Gastroesophageal sphincter (tissue), 4 donors: ENCODE results near the gene CAPN5. TPM values are rescaled to one million over a fixed set of nuclear protein-coding genes. Genes with fewer than 3 reads are reported as not detected.
"Not testable (repeated sequence)": the region's sequence is repeated elsewhere in the genome, so short reads cannot be mapped to it uniquely, and the experiment has no call there.

Source experiments
- ATAC-seq: fragments of 150-250 bp; one replicate; pipeline ENCODE4 v1.9.1; 2016; ENCODE audit warnings: mild to moderate bottlenecking, moderate library complexity
- H3K27ac ChIP-seq, 4 donors: fragments of 200-600 bp; sonication (generic) in 3 of 4; 1 replicate in 3 of 4; 2 replicates in 1 of 4; pipeline ENCODE4 v1.5.1; 2016 to 2019
- H3K27me3 ChIP-seq: fragments of 200-600 bp; sonication (generic); one replicate; pipeline ENCODE4 v1.5.1; 2019
- H3K36me3 ChIP-seq, 2 donors: fragments of 200-600 bp; sonication (generic); one replicate each; pipeline ENCODE4 v1.5.1; 2019; ENCODE audit warnings: control low read depth in 1 of 2
- H3K4me1 ChIP-seq, 3 donors: fragments of 200-600 bp; sonication (generic); 1 replicate in 2 of 3; 2 replicates in 1 of 3; pipeline ENCODE4 v1.5.1; 2016 to 2019; ENCODE audit warnings: control low read depth in 2 of 3
- H3K4me3 ChIP-seq, 2 donors: fragments of 200-600 bp; sonication (generic); one replicate each; pipeline ENCODE4 v1.5.1; 2019; ENCODE audit warnings: mild to moderate bottlenecking in 1 of 2, moderate library complexity in 1 of 2
- H3K9me3 ChIP-seq, 3 donors: fragments of 200-600 bp; sonication (generic); one replicate each; pipeline ENCODE4 v1.5.1; 2017 to 2019; ENCODE audit warnings: control low read depth in 2 of 3
- EP300 ChIP-seq: sonication (generic); formaldehyde crosslinking; IDR thresholded peaks from one replicate; pipeline ENCODE4 v1.6.1; 2017; ENCODE audit warnings: antibody characterized with exemption, mild to moderate bottlenecking
- POLR2A ChIP-seq, 2 donors: fragments of 450-650 bp; IDR thresholded peaks; one replicate each; pipeline ENCODE4 v1.6.1; 2017; ENCODE audit warnings: antibody characterized with exemption in 2 of 2, mild to moderate bottlenecking in 2 of 2, moderate library complexity in 1 of 2
- POLR2AphosphoS5 ChIP-seq: sonication (generic); formaldehyde crosslinking; IDR thresholded peaks from one replicate; pipeline ENCODE4 v1.6.1; 2017; ENCODE audit warnings: antibody characterized with exemption
- WGBS, 2 donors: methylation state at CpG; one replicate each; pipeline ENCODE4 v1.1.5; 2018; ENCODE audit warnings: low coverage in 1 of 2; 5-methylcytosine and 5-hydroxymethylcytosine counted together
- total RNA-seq, 4 donors: library from RNA; depleted of rRNA; stranded (reverse); fragments of >200 nt; gene quantifications; one replicate each; pipeline ENCODE4 v1.1.0, GENCODE V29; 2016
- TF ChIP-seq, protein P1 (sequence below), 4 experiments: fragments of 200-600 bp in 2 of 4; fragments of 450-650 bp in 2 of 4; sonication (generic) in 1 of 4; IDR thresholded peaks; one replicate each; pipeline ENCODE4 v1.5.1; 2017 to 2019; ENCODE audit warnings: antibody characterized with exemption in 4 of 4, mild to moderate bottlenecking in 2 of 4, moderate library complexity in 2 of 4

The CAPN5 gene
- total RNA-seq, 4 donors from 2014 or later: 4.1 to 9.4 (median 7.7) TPM

DNA sequence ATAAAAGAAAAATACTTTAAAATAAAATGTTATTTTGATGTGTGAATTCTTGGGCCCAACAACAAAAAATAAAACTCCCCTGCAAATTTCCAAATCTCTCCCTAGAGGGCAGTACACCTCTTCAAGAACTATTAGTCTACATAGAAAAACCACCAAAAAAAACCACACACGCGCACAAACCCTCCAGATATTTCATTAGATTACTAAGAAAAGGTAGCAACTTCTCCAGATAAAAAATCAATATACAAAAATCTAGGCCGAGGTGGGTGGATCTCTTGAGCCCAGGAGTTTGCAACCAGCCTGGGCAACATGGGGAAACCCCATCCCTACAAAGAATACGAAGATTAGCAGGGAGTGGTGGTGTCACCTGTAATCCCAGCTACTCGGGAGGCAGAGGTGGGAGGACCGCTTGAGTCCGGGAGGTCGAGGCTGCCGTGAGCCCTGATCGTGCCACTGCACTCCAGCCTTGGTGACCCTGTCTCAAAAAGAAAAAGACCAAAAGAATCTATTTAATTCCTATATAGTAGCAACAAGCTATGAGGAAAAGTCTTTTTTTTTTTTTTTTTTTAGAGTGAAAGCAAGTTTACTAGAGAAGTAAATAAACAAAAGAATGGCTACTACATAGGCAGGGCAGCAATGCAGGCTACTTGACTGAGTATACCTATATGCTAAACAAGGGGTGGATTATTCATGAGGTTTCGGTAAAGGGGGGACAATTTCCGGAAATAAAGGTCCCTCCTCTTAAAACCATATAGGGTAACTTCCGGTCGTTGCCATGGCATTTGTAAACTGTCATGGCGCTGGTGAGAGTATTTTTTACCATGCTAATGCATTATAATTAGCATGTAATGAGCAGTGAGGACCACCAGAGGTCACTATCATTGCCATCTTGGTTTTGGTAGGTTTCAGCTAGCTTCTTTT, 19.5 kb upstream of the CAPN5 start:
- H3K4me1 ChIP-seq: peaks cover 0 to 16% (median 4%) of the 10 kb centered on the region in 3 donors
- TF ChIP-seq POLR2AphosphoS5 (peak; percentile 32), POLR2A (IDR thresholded peaks at IDR 0.05) (no peak), EP300 (no peak)
- TF ChIP-seq, protein P1, sequence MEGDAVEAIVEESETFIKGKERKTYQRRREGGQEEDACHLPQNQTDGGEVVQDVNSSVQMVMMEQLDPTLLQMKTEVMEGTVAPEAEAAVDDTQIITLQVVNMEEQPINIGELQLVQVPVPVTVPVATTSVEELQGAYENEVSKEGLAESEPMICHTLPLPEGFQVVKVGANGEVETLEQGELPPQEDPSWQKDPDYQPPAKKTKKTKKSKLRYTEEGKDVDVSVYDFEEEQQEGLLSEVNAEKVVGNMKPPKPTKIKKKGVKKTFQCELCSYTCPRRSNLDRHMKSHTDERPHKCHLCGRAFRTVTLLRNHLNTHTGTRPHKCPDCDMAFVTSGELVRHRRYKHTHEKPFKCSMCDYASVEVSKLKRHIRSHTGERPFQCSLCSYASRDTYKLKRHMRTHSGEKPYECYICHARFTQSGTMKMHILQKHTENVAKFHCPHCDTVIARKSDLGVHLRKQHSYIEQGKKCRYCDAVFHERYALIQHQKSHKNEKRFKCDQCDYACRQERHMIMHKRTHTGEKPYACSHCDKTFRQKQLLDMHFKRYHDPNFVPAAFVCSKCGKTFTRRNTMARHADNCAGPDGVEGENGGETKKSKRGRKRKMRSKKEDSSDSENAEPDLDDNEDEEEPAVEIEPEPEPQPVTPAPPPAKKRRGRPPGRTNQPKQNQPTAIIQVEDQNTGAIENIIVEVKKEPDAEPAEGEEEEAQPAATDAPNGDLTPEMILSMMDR (IDR thresholded peaks at IDR 0.05): peak; percentile 56 to 86 (median 78)
- H3K27ac ChIP-seq: peak overlapping the region in 2 of 4 donors; percentile 38 to 50
- peak overlapping the region; percentile 37 to 42 for H3K4me3 ChIP-seq
- no peaks in the 10 kb centered on the region for H3K9me3 ChIP-seq
- no peaks in the 10 kb centered on the region for H3K36me3 ChIP-seq
- peaks cover 40% of the 10 kb centered on the region for H3K27me3 ChIP-seq
- peak; percentile 90 for ATAC-seq
- WGBS, 2 donors: 9 to 10% methylated on average over 14 of the region's 15 CpGs

GRCh38 chr11:77047928-77048446, 18.8 kb upstream of the CAPN5 start:
- not testable (repeated sequence) for H3K4me3 ChIP-seq, H3K27ac ChIP-seq, H3K36me3 ChIP-seq, ATAC-seq, H3K9me3 ChIP-seq
- H3K27me3 ChIP-seq: peaks cover 33% of the 10 kb centered on the region
- H3K4me1 ChIP-seq: peaks cover 0 to 16% (median 4%) of the 10 kb centered on the region in 3 donors
- WGBS, 2 donors: 54 to 57% methylated on average over 5 to 6 of the region's 7 CpGs

DNA sequence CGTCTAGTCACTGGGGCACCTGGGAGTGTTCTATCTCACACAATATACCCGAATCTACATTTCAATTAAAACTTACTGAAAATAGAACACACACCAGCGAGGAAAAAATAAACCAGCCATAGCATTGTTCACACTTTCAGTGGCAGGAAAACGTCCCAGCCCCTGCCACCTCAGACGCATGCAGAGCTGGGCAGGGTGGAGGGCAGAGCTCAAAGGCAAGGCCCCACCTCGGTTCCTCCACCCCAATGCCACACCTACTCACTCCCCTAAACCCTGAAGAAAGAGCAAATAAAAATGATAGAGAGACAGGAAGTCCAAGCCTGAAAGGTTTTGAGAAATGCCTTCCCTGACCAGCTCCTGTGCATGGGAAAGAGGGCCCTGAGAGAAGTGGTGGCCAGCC, 17.7 kb upstream of the CAPN5 start:
- H3K36me3 ChIP-seq: no peaks in the 10 kb centered on the region
- no peaks in the 10 kb centered on the region for H3K9me3 ChIP-seq
- no peak for TF ChIP-seq POLR2AphosphoS5
- TF ChIP-seq, protein P1 (IDR thresholded peaks at IDR 0.05): no peak
- TF ChIP-seq EP300: no peak
- TF ChIP-seq POLR2A (IDR thresholded peaks at IDR 0.05): no peak
- no peak overlapping the region for H3K4me3 ChIP-seq
- H3K4me1 ChIP-seq: peaks cover 0 to 16% (median 4%) of the 10 kb centered on the region in 3 donors
- 76% methylated on average over 4 of the region's 6 CpGs; no CpG with 5 or more reads in 1 of the 2 donors for WGBS, 2 donors
- no peak overlapping the region for H3K27ac ChIP-seq
- no peak for ATAC-seq
- H3K27me3 ChIP-seq: peaks cover 23% of the 10 kb centered on the region

DNA sequence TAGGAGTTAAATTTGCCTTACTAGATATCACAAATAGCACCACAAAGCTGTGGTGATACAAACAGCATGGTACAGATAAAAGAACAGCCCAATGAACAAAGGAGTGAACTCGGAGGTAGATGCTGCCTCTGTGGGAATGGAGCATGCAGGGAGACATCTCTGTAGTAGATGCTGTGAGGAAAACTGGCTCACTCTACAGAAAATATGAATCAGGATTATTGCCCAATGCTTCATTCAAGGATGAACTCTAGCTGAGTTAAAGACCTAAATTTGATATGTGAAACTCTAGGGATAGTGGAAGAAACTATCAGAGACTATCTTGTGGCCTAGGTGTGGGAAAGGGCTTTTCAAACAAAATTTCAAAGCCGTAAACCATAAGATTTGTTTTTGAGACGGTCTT, 15.3 kb upstream of the CAPN5 start:
- 79 to 83% methylated on average over 3 of the region's 3 CpGs for WGBS, 2 donors
- Histone ChIP-seq H3K27ac (no peak overlapping the region), H3K4me1 (peaks cover 0 to 7% (median 0%) of the 10 kb centered on the region in 3 donors), H3K4me3 (no peak overlapping the region), H3K27me3 (peaks cover 9% of the 10 kb centered on the region), H3K9me3 (peaks cover 0 to 10% (median 2%) of the 10 kb centered on the region in 3 donors), H3K36me3 (no peaks in the 10 kb centered on the region)
- no peak for TF ChIP-seq EP300
- no peak for TF ChIP-seq POLR2AphosphoS5
- TF ChIP-seq, protein P1 (IDR thresholded peaks at IDR 0.05): no peak
- no peak for TF ChIP-seq POLR2A (IDR thresholded peaks at IDR 0.05)
- ATAC-seq: no peak

GRCh38 chr11:77052518-77052917, 14.3 kb upstream of the CAPN5 start:
- TF ChIP-seq EP300 (no peak), POLR2A (IDR thresholded peaks at IDR 0.05) (no peak), POLR2AphosphoS5 (no peak)
- TF ChIP-seq, protein P1 (IDR thresholded peaks at IDR 0.05): no peak
- no peak overlapping the region for H3K4me3 ChIP-seq
- no peak overlapping the region for H3K27ac ChIP-seq
- no peaks in the 10 kb centered on the region for H3K4me1 ChIP-seq
- no peak for ATAC-seq
- 71% methylated on average over 6 of the region's 7 CpGs; no CpG with 5 or more reads in 1 of the 2 donors for WGBS, 2 donors
- peaks cover 9% of the 10 kb centered on the region for H3K27me3 ChIP-seq
- no peaks in the 10 kb centered on the region for H3K36me3 ChIP-seq
- H3K9me3 ChIP-seq: peaks cover 0 to 20% (median 2%) of the 10 kb centered on the region in 3 donors
